NCI-H446 (cell line): Measurements from ENCODE around the gene GRID2.
A peak's percentile ranks its signal among the peaks of the same experiment; 100 is the strongest.

Experiments used
- DNase-seq, 2 experiments: peaks; one replicate each; lab custom pipeline; 2025; lab: John Stamatoyannopoulos, UW

GRID2 gene

GRCh38 chr4:92522356-92522755 lies 218.6 kb downstream of the GRID2 start:
- no peak for DNase-seq

DNA sequence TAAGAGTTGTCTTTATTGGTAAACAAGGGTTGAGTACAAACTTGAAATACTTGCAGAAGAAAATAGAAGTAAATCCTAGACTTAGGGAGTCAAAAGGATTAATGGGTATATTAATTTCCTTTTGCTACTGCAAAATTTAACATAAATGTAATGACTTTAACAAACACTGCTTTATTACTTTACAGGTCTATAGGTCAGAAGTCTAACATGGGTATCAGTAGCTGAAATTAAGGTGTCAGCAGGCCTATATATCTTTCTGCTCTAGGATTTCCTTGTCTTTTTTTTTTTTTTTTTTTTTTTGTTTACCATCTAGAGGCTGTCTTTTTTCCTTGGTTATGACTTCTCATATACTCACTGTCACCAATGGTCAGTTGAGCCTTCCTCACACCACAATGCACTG lies 220.4 kb downstream of the GRID2 start:
- no peak for DNase-seq

DNA sequence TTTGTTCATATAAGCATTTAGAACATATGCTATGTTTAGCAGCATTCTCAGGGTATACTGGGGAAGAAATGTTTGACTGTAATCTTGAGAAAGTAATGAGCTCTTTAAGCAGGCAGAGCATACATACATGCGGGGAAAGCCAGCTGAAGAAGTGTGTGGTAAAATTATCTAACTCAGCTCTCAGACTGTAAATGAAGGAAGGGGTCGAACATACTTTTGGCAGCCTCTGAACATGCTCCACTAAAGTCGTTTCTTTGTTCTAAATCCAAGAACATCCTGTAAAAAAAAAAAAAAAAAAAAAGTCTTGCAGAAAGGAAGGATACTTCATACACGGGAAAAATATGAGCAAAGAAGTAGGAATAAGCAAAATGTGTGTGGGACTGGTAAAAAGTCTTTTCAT lies 224.8 kb downstream of the GRID2 start:
- no peak for DNase-seq

DNA sequence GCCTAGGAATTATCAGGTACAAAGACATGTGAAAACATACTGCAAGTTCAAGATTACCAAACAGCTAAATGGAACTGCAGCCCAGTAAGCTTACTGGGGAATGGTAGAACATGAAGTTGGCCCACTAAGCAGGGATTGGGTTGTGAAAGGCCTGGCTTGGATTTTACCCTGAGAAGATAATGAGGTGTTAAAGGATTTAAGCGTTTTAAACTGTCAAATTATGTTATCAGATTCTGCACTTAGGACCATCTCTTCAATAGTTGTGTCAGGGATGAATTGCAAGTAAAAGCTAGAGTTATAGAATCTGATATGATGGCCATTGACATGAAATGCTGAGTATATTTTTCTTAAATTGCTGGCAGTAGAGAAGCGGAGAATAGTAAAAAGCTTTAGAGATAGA lies 225.7 kb downstream of the GRID2 start:
- no peak for DNase-seq

- no peak for DNase-seq
These were observed 231.8 kb downstream of the GRID2 start for GRCh38 chr4:92535599-92535998.

DNA sequence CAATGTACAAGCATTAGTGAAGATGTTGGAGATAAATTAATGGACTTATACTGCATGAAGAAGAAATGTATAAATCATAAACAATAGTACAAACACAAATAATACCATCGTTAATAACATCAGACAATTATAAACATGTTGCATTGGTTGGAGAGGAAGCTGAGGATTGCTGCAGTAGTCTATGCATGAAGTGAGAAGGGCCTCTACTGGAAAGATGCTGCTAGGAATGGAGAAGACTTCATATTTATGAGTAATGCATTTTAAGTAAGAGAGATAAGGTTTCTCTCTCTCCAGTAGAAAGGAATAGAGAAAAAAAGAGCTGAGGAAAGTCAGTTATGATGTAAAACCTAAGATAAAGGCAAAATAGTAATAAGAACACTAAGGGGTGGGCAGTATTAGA lies 247.8 kb downstream of the GRID2 start:
- DNase-seq, result no peak

DNA sequence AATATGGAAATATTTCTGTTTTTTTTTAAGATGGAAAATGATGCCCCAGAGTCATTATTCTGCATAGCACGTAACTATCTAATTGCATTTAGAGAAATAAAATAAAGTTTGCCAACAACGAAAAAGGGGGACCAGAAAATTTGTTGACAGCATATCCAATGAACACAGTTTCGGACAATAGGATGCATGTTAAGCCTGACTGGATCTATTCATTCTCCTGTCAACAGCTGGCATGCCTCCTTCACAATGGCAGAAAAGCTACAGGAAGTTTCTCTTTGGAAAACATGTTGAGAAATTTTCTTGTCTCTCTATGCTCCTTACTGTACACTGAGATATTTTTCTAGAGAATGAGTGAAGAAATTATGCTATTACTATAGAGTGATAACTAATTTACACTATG lies 262.5 kb downstream of the GRID2 start:
- no peak for DNase-seq

- DNase-seq, result no peak
These were observed 277.1 kb downstream of the GRID2 start for GRCh38 chr4:92580816-92581215.

DNA sequence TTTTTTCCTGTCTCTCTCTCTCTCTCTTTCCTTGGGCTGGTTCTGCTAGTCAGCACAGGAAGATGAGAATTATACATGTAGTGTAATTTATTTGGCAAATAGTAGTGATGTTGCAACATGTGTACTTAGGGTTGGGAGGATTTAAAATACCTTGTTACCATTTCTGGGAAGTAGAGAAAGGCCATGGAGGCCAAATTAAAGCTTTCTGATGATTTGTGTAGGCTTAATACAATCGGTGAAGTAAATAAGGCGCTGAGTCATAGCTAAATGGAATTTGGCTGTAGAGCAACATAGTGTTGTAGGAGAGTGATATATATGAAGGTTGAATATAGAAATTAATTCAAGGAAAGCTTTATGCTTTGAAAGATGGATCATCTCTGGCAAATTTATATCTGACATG lies 295.3 kb downstream of the GRID2 start:
- no peak for DNase-seq

GRCh38 chr4:92600638-92601037 lies 296.9 kb downstream of the GRID2 start:
- DNase-seq, result no peak

DNA sequence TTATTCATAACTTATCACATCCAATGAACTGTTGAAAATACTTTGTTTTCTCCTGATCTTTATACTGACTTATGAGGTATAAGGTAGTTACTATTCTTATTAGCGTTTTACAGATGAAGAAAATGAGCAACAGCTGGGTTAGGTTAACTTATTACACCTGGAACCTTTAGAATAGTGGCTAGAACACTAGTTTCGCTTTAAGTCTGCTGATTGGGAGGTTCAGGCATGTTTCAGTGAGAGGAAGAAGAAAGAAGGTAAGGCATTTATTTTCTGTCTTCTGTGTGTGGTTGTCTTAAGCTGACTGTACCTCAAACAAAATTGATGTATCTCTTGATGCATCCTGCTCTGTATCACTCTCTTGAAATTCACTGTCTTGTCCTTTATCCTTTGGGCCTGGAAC lies 302.5 kb downstream of the GRID2 start:
- no peak for DNase-seq

DNA sequence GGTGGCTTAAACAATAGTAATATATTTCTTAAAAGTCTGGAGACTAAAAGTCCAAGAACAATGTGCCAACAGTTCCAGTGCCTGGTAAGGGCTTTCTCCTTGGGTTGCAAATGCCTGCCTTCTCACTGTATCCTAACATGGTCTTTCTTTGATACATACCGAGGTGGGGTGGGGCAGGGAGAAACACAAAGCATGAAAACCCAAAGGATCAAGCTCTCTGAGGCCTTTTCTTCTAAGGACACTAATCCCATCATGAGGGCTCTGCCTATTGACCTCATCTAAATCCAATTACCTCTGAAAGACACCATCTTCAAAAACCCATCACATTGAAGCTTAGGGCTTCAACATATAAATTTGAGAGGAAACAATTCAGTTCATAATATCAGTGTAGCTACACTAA lies 311.3 kb downstream of the GRID2 start:
- DNase-seq, result no peak

DNA sequence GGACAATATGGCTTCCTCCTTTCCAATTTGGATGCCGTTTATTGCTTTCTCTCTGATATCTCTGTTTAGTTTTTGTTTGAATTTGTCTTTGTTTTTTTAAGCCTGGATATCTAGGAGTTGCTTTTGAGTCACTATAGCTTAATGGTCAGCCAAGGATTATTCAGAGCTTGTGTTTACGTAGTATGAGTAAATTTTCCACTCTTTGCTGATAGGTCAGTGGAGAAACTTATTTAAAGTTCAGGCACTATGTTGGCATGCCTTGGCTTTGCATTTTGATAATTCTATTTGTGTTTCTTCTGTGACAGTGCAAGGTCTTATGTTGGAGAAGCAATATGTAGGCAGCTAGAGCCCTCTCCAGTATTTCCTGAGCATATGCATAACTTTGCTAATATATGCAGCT lies 315.2 kb downstream of the GRID2 start:
- DNase-seq, result no peak

DNA sequence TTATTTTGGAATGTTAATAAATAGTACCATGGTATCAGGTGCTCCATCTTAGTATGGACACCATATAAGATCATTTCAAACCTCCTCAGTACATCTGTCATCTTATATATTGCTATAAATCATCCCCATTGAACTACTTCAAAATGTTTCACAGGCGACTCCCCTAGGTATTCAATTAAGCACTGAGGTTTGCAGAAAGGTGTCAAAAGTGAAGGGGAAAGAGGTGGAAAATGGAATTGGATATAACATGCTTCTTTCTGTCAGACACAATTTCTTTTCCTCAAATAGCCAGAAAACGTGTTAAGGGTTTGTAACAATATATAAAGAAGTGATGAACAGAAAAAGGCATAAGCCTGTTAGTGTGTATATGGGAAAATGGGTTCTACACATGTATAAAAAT lies 325.5 kb downstream of the GRID2 start:
- DNase-seq, result no peak

- DNase-seq, result peak; percentile 57 to 75
These were observed 331.1 kb downstream of the GRID2 start for GRCh38 chr4:92634882-92635281.

DNA sequence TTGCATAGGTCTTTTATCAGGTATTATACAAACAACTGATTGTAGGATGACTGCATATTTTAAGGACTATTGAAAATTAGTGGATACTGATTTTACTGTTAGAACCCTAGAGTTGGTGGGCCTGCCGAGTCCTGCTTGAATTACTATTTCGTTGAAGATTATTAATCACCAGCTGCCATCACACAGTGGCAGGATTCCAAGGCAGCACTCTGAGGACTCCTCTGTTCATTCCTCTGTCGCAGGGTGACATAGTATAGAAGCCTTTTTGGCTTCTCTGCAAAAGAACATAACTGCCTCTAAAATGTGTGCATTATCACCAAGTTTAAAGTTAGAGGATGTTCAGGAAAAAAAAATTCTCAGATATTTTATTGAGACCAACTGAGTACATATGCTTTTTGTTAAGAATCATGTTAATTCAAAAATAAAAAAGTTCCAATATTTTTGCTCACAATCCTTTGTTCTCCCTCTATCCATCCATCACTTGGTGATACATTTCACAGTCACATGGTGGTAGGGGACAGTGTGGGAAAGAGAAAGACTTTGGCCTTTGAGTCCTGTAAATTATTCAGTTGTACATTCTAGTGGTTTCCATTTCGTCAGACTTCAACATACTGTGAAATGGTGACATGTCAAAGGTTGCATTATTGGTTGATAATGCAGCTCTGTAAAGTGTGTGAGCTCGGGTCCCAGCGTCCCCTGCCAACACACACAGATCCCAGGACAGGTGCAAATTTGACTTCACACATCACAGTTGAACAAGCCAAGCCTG lies 332.5 kb downstream of the GRID2 start:
- DNase-seq, result peak; percentile 70 to 86

GRCh38 chr4:92641409-92641808 lies 337.6 kb downstream of the GRID2 start:
- no peak for DNase-seq

DNA sequence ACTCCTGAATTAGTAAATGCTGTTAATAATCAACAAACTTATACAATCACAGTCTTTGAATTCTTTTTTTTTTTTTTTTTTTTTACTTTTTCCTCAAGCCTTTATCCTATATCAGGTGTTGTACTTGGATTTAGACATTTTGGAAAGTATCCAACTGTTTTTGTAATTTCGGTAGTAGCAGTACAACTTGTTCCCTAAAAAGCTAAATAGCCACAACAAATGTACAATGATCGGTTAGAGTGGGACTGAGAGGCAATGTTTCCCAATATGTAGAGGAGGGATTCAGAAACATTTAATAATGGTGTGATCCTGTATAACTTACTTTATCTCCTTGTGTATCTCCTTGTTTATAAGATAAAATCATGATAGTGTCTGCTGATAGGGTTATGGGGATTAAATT lies 343.1 kb downstream of the GRID2 start:
- no peak for DNase-seq

GRCh38 chr4:92651536-92651935 lies 347.8 kb downstream of the GRID2 start:
- no peak for DNase-seq

DNA sequence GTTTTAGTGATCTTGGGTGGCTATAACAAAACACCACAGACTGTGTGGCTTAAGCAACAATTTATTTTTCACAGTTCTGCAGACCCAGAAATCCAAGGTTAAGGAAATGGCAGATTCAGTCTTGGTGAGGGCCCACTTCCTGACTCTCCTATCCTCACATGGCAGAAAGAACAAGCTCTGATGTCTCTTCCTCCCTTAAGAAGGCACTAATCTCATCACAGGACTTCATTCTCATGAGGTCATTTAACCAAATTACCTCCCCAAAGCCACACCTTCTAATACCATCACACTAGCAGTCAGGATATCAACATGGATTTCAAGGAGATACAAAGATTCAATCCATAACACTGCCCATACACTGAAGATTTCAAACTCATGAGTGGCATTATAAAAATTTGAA lies 350.3 kb downstream of the GRID2 start:
- DNase-seq, result no peak

DNA sequence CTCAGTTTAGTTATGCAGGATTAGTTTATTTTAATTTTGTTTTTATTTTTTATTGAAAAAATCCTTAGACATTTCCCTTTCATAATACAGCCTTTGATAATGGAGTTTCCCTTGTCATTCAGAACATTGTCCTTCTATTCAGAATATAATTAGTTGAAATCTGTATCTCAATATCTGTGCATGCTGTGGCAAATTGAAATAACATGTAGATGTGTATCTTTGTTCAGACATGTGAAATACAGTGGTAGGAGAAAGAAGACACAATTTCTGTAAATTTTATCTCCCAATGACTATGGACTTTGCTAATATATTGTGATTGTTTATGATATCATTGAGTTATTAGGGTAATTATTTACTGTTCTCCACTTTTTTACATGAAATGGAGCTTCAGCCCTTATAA lies 353.9 kb downstream of the GRID2 start:
- DNase-seq, result no peak

DNA sequence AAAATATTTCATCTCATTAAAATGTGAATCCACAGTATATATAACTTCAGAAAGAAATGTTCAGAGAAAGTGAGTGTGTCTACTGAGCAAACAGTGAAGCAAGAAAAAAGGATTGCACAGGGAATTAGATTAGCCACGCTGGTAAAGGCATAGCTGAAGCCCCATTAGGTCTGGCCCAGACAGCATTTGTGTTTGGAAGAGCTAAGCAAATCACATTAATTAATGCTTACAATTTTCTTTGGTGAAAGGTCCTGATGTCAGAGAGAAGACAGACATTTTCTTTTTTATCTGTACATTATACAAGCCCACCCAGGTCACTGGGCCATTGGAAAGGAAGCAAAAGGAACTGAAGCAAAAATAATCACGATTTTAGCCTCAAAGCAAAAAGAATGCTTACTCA lies 354.6 kb downstream of the GRID2 start:
- DNase-seq, result no peak

DNA sequence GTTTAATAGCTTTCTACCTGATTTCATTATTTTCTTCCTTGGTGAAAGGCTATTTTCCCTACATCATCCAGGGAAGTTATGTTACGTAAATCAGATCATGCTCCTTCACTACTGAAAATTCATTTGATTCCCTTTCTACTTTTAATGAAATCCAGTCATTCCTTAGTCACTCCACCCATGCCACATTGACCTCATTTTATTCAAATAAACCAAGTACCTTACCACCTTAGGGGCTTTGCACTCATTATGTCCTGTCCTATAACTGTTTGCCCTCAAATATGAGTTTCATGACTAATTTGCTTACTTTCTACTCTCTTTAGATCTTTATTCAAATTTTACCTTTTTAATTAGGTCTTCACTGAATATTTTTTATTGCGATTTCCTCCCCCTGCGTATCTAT lies 374.0 kb downstream of the GRID2 start:
- no peak for DNase-seq

GRCh38 chr4:92678292-92678691 lies 374.5 kb downstream of the GRID2 start:
- DNase-seq, result no peak

GRCh38 chr4:92679149-92679548 lies 375.4 kb downstream of the GRID2 start:
- no peak for DNase-seq
